Gastrocnemius medialis (tissue), 4 donors: ENCODE measurements around the gene PDHX. TPM values are rescaled to one million over a fixed set of nuclear protein-coding genes. Genes with fewer than 3 reads are reported as not detected.

Source experiments
- ATAC-seq, 2 donors: fragments of 150-250 bp; one replicate each; pipeline ENCODE4 v1.9.1; 2016
- DNase-seq, 2 donors: peaks; one replicate each; pipeline ENCODE4 v3.0.0-alpha.2; 2019
- H3K27ac ChIP-seq, 4 donors: fragments of 200-600 bp; sonication (generic); 1 replicate in 1 of 4; 2 replicates in 3 of 4; pipeline ENCODE4 v1.5.1; 2016 to 2018; ENCODE audit warnings: mild to moderate bottlenecking in 2 of 4, moderate library complexity in 1 of 4
- H3K27me3 ChIP-seq, 3 donors: fragments of 200-600 bp; sonication (generic) in 2 of 3; 1 replicate in 1 of 3; 2 replicates in 2 of 3; pipeline versions ENCODE4 v1.5.1 to v1.6.0; 2016 to 2019; ENCODE audit warnings: mild to moderate bottlenecking in 1 of 3, moderate library complexity in 1 of 3
- H3K36me3 ChIP-seq, 2 donors: fragments of 200-600 bp; sonication (generic) in 1 of 2; one replicate each; pipeline ENCODE4 v1.5.1; 2017 to 2018
- H3K4me1 ChIP-seq, 2 donors: fragments of 200-600 bp; sonication (generic) in 1 of 2; one replicate each; pipeline ENCODE4 v1.5.1; 2016 to 2017; ENCODE audit warnings: mild to moderate bottlenecking in 2 of 2
- H3K4me3 ChIP-seq, 4 donors: fragments of 200-600 bp; sonication (generic) in 3 of 4; 1 replicate in 1 of 4; 2 replicates in 3 of 4; pipeline ENCODE4 v1.5.1; 2016 to 2019; ENCODE audit warnings: mild to moderate bottlenecking in 2 of 4
- H3K9me3 ChIP-seq, 3 donors: fragments of 200-600 bp; sonication (generic) in 2 of 3; 1 replicate in 1 of 3; 2 replicates in 2 of 3; pipeline ENCODE4 v1.5.1; 2016 to 2019
- CTCF ChIP-seq, 5 experiments: fragments of 450-650 bp in 3 of 5; fragments of 200-600 bp in 2 of 5; sonication (generic) in 2 of 5; IDR thresholded peaks in 4 of 5; conservative IDR thresholded peaks in 1 of 5; 1 replicate in 4 of 5; 2 replicates in 1 of 5; pipeline ENCODE4 v1.5.1; 2016 to 2019; ENCODE audit warnings: antibody characterized with exemption in 5 of 5, mild to moderate bottlenecking in 3 of 5, moderate library complexity in 3 of 5
- POLR2A ChIP-seq, 2 donors: fragments of 450-650 bp; IDR thresholded peaks; one replicate each; pipeline ENCODE4 v1.6.1; 2017; ENCODE audit warnings: antibody characterized with exemption in 2 of 2, mild to moderate bottlenecking in 2 of 2, moderate library complexity in 2 of 2
- in situ Hi-C, 4 donors: fragments of 200-750 bp; cut with MboI; loops; one replicate each; pipeline versions ENCODE4 v1.15.0 to v1.8.0; 2017; ENCODE audit warnings: low sequenced_read_pairs in 4 of 4
- intact Hi-C: fragments of 100-400 bp; cut with DNase I; formaldehyde crosslinking; loops from one replicate; pipeline ENCODE4 v1.15.1; 2023; ENCODE audit warnings: low total_unique reads
- total RNA-seq, 4 donors: library from RNA; depleted of rRNA; stranded (reverse); fragments of >200 nt; gene quantifications; one replicate each; pipeline versions ENCODE4 v1.1.0 to v1.2.3, GENCODE V29; 2016

Gene PDHX
- total RNA-seq, 4 donors from 2014 or later, result 77.7 to 101 (median 87.3) TPM

GRCh38 chr11:34938611-34939010 lies 22.2 kb downstream of the PDHX start:
- Histone ChIP-seq H3K27ac (no peak overlapping the region), H3K4me1 (peaks cover 0 to 15% of the 10 kb centered on the region in 2 donors), H3K36me3 (no peaks in the 10 kb centered on the region), H3K9me3 (no peaks in the 10 kb centered on the region), H3K4me3 (no peak overlapping the region), H3K27me3 (no peaks in the 10 kb centered on the region)
- in situ Hi-C loops (no loop called here), intact Hi-C loops (no loop called here)
- DNase-seq, result no peak
- ATAC-seq, result no peak
- TF ChIP-seq CTCF (IDR thresholded peaks at IDR 0.05 in 4 of 5, conservative IDR thresholded peaks at IDR 0.05 in 1 of 5), result no peak
- TF ChIP-seq POLR2A (IDR thresholded peaks at IDR 0.05), result no peak

GRCh38 chr11:34940026-34940677 lies 23.7 kb downstream of the PDHX start:
- peaks cover 0 to 8% of the 10 kb centered on the region in 2 donors for H3K36me3 ChIP-seq
- ATAC-seq (no peak), DNase-seq (no peak)
- H3K9me3 ChIP-seq, result no peaks in the 10 kb centered on the region
- H3K27ac ChIP-seq, result no peak overlapping the region
- no peak for TF ChIP-seq POLR2A (IDR thresholded peaks at IDR 0.05)
- TF ChIP-seq CTCF (IDR thresholded peaks at IDR 0.05 in 4 of 5, conservative IDR thresholded peaks at IDR 0.05 in 1 of 5), result no peak
- no peak overlapping the region for H3K4me3 ChIP-seq
- intact Hi-C loops (no loop called here), in situ Hi-C loops (no loop called here)
- no peaks in the 10 kb centered on the region for H3K27me3 ChIP-seq
- H3K4me1 ChIP-seq, result peaks cover 0 to 15% of the 10 kb centered on the region in 2 donors

DNA sequence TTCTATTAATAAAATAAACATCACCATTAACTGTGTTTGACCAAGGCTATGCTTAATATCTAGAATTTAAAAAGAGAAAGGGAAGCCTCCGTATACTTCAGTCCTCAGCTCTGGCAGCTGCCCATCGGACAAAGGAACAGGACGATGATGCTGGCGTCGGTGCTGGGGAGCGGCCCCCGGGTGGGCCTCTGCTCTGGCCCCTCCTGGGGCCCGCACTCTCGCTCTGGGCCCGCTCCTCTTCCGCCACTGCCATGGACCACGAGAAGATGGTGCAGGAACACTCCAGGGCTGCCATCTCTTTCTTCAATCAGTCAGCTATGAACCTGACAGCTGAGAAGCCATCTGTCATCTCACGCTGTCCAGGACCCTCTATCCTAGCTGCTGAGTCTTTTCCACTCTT lies 25.3 kb downstream of the PDHX start:
- H3K27me3 ChIP-seq, result no peaks in the 10 kb centered on the region
- H3K36me3 ChIP-seq, result peaks cover 0 to 9% of the 10 kb centered on the region in 2 donors
- in situ Hi-C loops, result no loop called here
- no peak for ATAC-seq
- peaks cover 0 to 15% of the 10 kb centered on the region in 2 donors for H3K4me1 ChIP-seq
- intact Hi-C loops, result no loop called here
- no peak for TF ChIP-seq CTCF (IDR thresholded peaks at IDR 0.05 in 4 of 5, conservative IDR thresholded peaks at IDR 0.05 in 1 of 5)
- no peak for TF ChIP-seq POLR2A (IDR thresholded peaks at IDR 0.05)
- no peak overlapping the region for H3K27ac ChIP-seq
- DNase-seq, result no peak
- no peak overlapping the region for H3K4me3 ChIP-seq
- no peaks in the 10 kb centered on the region for H3K9me3 ChIP-seq

GRCh38 chr11:34944692-34945091 lies 28.3 kb downstream of the PDHX start:
- in situ Hi-C loops (no loop called here), intact Hi-C loops (no loop called here)
- peaks cover 0 to 14% of the 10 kb centered on the region in 2 donors for H3K4me1 ChIP-seq
- H3K27me3 ChIP-seq, result no peaks in the 10 kb centered on the region
- no peak for TF ChIP-seq POLR2A (IDR thresholded peaks at IDR 0.05)
- TF ChIP-seq CTCF (IDR thresholded peaks at IDR 0.05 in 4 of 5, conservative IDR thresholded peaks at IDR 0.05 in 1 of 5), result no peak
- H3K27ac ChIP-seq, result no peak overlapping the region
- no peak overlapping the region for H3K4me3 ChIP-seq
- DNase-seq (no peak), ATAC-seq (no peak)
- peaks cover 0 to 9% of the 10 kb centered on the region in 2 donors for H3K36me3 ChIP-seq
- no peaks in the 10 kb centered on the region for H3K9me3 ChIP-seq

GRCh38 chr11:34948696-34949095 lies 32.3 kb downstream of the PDHX start:
- no peak overlapping the region for H3K4me3 ChIP-seq
- intact Hi-C loops (no loop called here), in situ Hi-C loops (no loop called here)
- peak overlapping the region in 1 of 4 donors; percentile 3 for H3K27ac ChIP-seq
- ATAC-seq (no peak), DNase-seq (no peak)
- H3K36me3 ChIP-seq, result peaks cover 0 to 9% of the 10 kb centered on the region in 2 donors
- TF ChIP-seq CTCF (IDR thresholded peaks at IDR 0.05 in 4 of 5, conservative IDR thresholded peaks at IDR 0.05 in 1 of 5), result no peak
- no peak for TF ChIP-seq POLR2A (IDR thresholded peaks at IDR 0.05)
- peaks cover 0 to 4% of the 10 kb centered on the region in 2 donors for H3K4me1 ChIP-seq
- H3K9me3 ChIP-seq, result no peaks in the 10 kb centered on the region
- H3K27me3 ChIP-seq, result no peaks in the 10 kb centered on the region
